Fibroblast of mammary gland (primary cell): ENCODE measurements around the gene UBE2D3.

Source experiments
- DNase-seq: peaks from one replicate; pipeline ENCODE4 v3.0.0-alpha.2; 2010; ENCODE audit warnings: low read depth
- H3K4me3 ChIP-seq: 2 replicates; pipeline ENCODE4 v1.5.1; 2011; ENCODE audit warnings: low read depth, mild to moderate bottlenecking, low read length, moderate library complexity; ENCODE audit not compliant: control insufficient read depth
- CTCF ChIP-seq: conservative IDR thresholded peaks from 2 replicates; pipeline ENCODE4 v1.5.1; 2011; ENCODE audit warnings: low read depth, low read length, inconsistent platforms; ENCODE audit not compliant: control insufficient read depth, insufficient read depth

Gene UBE2D3

DNA sequence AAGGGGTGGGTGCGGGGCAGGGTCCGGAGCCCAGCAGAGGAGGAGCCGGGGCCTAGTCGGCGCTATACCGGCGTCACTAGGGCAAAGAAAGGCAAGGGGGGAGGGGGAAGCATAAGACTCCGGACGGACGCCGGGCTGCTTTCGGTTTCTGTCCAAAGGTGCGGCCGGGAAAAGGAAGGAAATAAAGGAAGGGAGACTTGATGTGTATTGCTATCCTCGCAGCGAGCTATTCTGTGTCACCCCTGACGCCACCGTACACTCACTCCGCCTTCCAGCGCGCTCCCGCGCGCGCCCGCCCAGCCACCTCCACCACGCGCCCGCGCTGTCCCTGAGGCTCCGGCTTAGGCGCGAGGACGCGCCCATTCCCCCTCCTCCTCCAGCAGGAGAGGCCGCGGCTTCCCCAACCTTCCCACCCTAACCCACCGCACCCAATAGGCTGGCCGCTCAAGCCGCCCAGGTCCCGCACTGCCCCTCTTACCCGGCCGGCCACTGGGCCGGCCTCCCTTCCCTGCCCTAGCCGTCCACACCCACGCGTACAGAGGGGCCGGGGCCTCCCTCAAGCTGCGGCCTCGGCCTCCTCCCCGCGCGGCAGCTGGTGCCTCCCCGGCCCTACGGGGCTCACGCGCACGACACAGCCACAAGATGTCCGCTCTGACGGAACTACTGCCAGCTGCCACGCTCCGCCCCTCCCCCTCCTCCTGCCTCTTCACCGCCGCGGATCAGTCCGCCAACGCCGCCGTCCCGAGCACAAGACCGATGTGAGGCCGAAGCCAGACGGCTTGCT lies at the start of gene UBE2D3:
UBE2D3 (minus strand) TSS at position 662 of the 784 bp plus-strand sequence. CDS start 1,043 bp downstream, outside the sequence.
- H3K4me3 ChIP-seq = peak within 1 kb of the TSS; percentile 98
- DNase-seq = peak; percentile 95
- no peak for TF ChIP-seq CTCF

DNA sequence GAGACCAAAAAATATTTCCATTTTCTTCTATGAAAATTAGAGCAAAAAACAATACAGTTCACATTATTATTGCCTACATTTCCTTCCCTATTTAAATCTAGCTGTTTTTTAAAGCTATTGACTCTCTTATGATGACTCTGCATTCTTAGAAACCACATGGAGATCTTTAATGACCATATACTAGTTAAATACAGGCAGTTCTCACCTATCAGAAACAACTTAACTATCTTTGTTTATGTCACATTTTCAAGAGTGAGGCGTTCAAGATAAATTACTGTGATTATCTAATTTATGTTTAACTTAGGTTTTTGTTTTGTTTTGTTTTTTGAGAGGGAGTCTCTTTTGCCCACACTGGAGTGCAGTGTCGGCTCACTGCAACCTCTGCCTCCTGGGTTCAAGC lies 44.4 kb upstream of the UBE2D3 start:
- no peak for DNase-seq
- H3K4me3 ChIP-seq = no peak overlapping the region
- TF ChIP-seq CTCF = no peak

DNA sequence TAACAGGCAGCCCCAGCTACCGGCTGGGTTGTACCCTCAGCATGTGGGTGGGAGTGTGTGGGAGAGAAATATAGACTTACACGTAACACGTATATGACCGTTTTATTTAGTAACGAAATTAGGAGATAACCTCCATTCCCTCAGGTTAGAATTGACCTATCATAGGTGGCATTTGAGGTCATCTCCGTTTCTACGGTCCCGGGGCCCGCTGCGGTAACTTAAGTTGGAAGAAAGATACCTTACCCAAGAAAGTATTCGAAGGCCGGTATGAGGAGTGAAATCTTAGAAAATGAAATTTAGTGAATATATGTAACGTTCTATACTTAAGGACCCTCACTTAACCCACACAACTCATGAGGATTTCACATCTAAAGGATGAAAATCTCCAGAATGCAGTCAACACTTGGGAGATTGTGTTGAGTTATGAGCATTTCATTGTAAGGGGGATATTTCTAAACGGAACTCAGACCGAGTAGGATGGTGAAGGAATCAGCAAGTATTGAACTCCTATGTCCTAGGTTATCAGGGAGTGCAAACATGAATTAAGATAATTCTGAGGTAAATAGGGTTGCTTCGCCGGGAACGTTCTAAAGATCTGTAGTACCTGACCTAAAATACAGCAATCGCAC lies 42.3 kb upstream of the UBE2D3 start:
- TF ChIP-seq CTCF = peak; percentile 34
- H3K4me3 ChIP-seq = peak overlapping the region; percentile 84
- no peak for DNase-seq

DNA sequence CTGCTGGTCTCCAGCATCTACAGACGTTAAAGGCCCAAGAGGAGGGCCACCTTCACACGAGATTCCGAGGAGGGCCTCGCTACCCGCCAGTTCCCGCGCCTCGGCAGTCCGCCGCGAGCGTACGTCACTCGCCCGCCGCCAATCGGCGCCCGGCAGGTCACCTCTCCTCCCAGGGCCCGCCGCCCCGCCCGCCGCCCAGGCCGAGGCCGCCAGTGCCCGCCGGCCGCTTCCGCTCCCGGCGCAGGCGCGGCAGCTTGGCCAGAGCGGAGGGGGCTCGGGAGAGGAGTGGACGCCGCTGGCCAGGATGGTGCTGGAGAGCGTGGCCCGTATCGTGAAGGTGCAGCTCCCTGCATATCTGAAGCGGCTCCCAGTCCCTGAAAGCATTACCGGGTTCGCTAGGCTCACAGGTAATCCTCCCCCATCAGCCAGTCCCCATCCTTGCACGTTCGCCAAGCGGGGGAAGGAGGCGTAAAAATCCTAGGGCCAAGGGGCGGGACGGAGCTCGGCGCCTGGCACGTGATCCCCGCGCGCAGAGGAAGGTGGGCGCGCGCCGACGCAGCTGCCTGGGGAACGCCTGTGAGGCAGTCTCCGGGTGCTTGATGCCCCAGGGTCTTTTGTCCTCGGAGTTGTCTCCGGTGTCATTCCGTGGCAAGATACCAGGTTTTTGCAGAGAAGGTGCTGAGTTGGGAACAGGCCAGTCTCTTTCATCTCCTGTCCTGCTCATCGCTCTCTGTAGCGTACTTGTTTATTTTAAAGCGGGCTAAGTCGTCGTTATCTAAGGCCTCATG lies 41.6 kb upstream of the UBE2D3 start, which contains the start of gene CISD2:
CISD2 (plus strand) TSS at position 212 of the 788 bp plus-strand sequence; CDS start at position 305, 93 bp downstream.
- peak; percentile 86 for DNase-seq
- peak within 1 kb of the TSS; percentile 84 for H3K4me3 ChIP-seq
- no peak for TF ChIP-seq CTCF

DNA sequence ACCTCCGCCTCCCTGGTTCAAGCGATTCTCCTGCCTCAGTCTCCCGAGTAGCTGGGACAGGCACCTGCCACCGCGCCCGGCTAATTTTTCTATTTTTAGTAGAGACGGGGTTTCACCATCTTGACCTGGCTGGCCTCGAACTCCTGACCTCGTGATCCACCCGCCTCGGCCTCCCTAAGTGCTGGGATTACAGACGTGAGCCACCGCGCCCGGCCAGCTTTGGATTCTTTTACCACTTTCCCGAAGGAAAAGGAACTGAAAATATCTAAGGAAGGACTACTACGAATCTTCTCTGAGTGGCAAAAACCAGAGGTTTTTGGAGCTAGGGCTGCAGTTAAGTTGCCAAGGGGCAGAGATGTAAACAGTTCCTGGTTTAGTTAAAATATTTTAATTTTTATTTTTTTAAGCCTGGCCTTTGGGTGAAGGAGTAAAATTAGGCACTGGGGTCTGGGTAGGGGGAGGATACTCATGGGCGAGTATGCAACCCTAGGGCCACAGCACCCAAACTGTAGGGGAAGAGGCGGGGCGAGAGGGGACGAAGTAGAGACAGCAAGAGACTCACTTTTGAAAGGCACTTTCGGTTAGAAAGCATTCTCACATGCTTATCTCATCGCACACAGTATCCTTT lies 40.9 kb upstream of the UBE2D3 start:
- no peak for TF ChIP-seq CTCF
- no peak for DNase-seq
- H3K4me3 ChIP-seq = peak overlapping the region; percentile 66
